ENCODE data around the gene PAXX. TPM values are rescaled to one million over a fixed set of nuclear protein-coding genes. Genes with fewer than 3 reads are reported as not detected.

Gene PAXX
- total and polyA plus RNA-seq, 9 of the 15 experiments (the other 6 are each of a cell fraction or from before 2014, with no cell fraction given): 1.2 to 175 (median 38.5) TPM

DNA sequence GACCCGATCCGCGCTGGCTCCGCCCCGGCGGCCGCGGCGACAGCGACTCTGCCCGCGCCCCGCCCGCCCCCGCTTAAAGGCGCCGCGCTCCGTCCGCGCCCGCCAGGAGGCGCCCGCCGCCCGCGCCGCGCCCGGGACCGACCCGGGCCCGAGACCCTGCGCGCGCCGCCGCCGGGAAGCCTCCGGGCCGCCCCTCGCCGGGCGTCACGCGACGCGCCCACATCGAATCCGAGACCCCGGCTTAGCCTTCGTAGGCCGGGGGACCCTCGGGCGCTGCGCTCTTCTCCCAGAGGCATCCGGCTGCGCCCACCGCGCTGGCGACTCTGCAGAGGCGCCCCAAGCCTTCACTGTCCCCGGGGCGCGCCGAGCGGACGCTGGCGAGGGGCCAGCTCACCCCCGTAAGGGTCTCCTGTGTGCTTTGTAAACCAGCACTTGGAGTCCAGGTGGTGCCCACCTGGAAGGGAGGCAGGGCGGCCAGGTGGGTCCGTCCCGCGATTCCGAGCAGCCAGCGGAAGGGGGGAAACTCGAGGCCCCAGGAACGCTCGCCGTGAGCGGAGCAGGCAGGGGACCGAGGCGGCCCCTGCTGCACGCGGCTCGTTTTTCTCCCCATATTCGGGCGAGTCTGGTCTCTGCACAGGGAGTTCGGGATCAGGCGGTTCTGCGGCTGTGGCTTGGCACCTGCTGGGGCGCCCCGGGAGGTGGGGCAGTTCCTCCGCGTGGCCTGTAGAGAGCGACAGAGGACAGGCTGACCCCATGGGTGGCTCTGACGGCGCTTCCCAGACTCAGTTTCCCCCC lies 36.2 kb downstream of the PAXX start (continued):
- no peak for TF ChIP-seq ZNF354B (CRISPR knock-in tag; IDR thresholded peaks at IDR 0.05)
- TF ChIP-seq ZNF79 (CRISPR knock-in tag; IDR thresholded peaks at IDR 0.05; ENCODE audit: low read depth): no peak
- TF ChIP-seq, protein P1, sequence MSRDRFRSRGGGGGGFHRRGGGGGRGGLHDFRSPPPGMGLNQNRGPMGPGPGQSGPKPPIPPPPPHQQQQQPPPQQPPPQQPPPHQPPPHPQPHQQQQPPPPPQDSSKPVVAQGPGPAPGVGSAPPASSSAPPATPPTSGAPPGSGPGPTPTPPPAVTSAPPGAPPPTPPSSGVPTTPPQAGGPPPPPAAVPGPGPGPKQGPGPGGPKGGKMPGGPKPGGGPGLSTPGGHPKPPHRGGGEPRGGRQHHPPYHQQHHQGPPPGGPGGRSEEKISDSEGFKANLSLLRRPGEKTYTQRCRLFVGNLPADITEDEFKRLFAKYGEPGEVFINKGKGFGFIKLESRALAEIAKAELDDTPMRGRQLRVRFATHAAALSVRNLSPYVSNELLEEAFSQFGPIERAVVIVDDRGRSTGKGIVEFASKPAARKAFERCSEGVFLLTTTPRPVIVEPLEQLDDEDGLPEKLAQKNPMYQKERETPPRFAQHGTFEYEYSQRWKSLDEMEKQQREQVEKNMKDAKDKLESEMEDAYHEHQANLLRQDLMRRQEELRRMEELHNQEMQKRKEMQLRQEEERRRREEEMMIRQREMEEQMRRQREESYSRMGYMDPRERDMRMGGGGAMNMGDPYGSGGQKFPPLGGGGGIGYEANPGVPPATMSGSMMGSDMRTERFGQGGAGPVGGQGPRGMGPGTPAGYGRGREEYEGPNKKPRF (IDR thresholded peaks at IDR 0.05; ENCODE audit: low read depth, low read length): no peak
- no peak for TF ChIP-seq U2AF2 (optimal IDR thresholded peaks at IDR 0.05; ENCODE audit: low read depth, low read length)
- no peak for TF ChIP-seq ZNF57 (CRISPR knock-in tag; IDR thresholded peaks at IDR 0.05)
- no peak for TF ChIP-seq RHOXF2B (CRISPR knock-in tag; conservative IDR thresholded peaks at IDR 0.05)
- TF ChIP-seq NONO (IDR thresholded peaks at IDR 0.05; ENCODE audit: low read depth in 2 of 2, low read length in 1 of 2): no peak; a peak in 1 of 4 replicates
- TF ChIP-seq SIX5 (IDR thresholded peaks at IDR 0.05; ENCODE audit: borderline replicate concordance in 1 of 2, insufficient read depth in 1 of 2, low read depth in 1 of 2, low read length in 2 of 2): no peak
- TF ChIP-seq, protein P2, sequence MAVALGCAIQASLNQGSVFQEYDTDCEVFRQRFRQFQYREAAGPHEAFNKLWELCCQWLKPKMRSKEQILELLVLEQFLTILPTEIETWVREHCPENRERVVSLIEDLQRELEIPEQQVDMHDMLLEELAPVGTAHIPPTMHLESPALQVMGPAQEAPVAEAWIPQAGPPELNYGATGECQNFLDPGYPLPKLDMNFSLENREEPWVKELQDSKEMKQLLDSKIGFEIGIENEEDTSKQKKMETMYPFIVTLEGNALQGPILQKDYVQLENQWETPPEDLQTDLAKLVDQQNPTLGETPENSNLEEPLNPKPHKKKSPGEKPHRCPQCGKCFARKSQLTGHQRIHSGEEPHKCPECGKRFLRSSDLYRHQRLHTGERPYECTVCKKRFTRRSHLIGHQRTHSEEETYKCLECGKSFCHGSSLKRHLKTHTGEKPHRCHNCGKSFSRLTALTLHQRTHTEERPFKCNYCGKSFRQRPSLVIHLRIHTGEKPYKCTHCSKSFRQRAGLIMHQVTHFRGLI (CRISPR knock-in tag; IDR thresholded peaks at IDR 0.05): no peak
- TF ChIP-seq HDGF (IDR thresholded peaks at IDR 0.05): no peak
- TF ChIP-seq SREBF2 (CRISPR knock-in tag; IDR thresholded peaks at IDR 0.05): no peak
- TF ChIP-seq ZZZ3 (IDR thresholded peaks at IDR 0.05): no peak
- no peak for TF ChIP-seq ETV5 (CRISPR knock-in tag; IDR thresholded peaks at IDR 0.05; ENCODE audit: low read depth)
- TF ChIP-seq, protein P3, sequence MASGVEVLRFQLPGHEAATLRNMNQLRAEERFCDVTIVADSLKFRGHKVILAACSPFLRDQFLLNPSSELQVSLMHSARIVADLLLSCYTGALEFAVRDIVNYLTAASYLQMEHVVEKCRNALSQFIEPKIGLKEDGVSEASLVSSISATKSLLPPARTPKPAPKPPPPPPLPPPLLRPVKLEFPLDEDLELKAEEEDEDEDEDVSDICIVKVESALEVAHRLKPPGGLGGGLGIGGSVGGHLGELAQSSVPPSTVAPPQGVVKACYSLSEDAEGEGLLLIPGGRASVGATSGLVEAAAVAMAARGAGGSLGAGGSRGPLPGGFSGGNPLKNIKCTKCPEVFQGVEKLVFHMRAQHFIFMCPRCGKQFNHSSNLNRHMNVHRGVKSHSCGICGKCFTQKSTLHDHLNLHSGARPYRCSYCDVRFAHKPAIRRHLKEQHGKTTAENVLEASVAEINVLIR (CRISPR knock-in tag; IDR thresholded peaks at IDR 0.05): no peak
- TF ChIP-seq JUN (IDR thresholded peaks at IDR 0.05; ENCODE audit: borderline replicate concordance, low read depth, low read length): no peak
- TF ChIP-seq JUN (CRISPR knock-in tag; IDR thresholded peaks at IDR 0.05; ENCODE audit: borderline replicate concordance): 0 out of 2 replicates have a peak, but pooled peaks have one; percentile 39
- TF ChIP-seq CHD1 (IDR thresholded peaks at IDR 0.05; ENCODE audit: low read length): no peak
- TF ChIP-seq RBM15 (IDR thresholded peaks at IDR 0.05; ENCODE audit: insufficient read depth, low read length): no peak
- TF ChIP-seq, protein P4, sequence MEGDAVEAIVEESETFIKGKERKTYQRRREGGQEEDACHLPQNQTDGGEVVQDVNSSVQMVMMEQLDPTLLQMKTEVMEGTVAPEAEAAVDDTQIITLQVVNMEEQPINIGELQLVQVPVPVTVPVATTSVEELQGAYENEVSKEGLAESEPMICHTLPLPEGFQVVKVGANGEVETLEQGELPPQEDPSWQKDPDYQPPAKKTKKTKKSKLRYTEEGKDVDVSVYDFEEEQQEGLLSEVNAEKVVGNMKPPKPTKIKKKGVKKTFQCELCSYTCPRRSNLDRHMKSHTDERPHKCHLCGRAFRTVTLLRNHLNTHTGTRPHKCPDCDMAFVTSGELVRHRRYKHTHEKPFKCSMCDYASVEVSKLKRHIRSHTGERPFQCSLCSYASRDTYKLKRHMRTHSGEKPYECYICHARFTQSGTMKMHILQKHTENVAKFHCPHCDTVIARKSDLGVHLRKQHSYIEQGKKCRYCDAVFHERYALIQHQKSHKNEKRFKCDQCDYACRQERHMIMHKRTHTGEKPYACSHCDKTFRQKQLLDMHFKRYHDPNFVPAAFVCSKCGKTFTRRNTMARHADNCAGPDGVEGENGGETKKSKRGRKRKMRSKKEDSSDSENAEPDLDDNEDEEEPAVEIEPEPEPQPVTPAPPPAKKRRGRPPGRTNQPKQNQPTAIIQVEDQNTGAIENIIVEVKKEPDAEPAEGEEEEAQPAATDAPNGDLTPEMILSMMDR (IDR thresholded peaks at IDR 0.05 in 2 of 3, conservative IDR thresholded peaks at IDR 0.05 in 1 of 3; ENCODE audit: insufficient read depth in 2 of 3, low read depth in 1 of 3, low read length in 3 of 3): peak; percentile 67 to 80 (median 71)
- no peak for TF ChIP-seq SMC3 (conservative IDR thresholded peaks at IDR 0.05; ENCODE audit: insufficient read depth, low read depth, low read length)
- no peak for TF ChIP-seq ZNF121 (CRISPR knock-in tag; conservative IDR thresholded peaks at IDR 0.05)
- no peak for TF ChIP-seq BCL6 (CRISPR knock-in tag; IDR thresholded peaks at IDR 0.05)

All from K562 (cell line).